Trophoblast cell (in vitro differentiated cells and primary cell): Measurements from ENCODE around the gene CACNA2D2.
A peak's percentile ranks its signal among the peaks of the same experiment; 100 is the strongest.

Experiments
- DNase-seq, 2 donors: peaks; one replicate each; pipeline ENCODE4 v3.0.0-alpha.2; 2016
- H2AFZ ChIP-seq: 2 replicates; pipeline ENCODE4 v1.6.1; 2013; ENCODE audit warnings: low read length, moderate library complexity, mild to moderate bottlenecking; ENCODE audit not compliant: insufficient read depth, poor library complexity
- H2AK5ac ChIP-seq: 2 replicates; pipeline ENCODE4 v1.6.1; 2013; ENCODE audit warnings: mild to moderate bottlenecking, low read length
- H2BK120ac ChIP-seq: 2 replicates; pipeline ENCODE4 v1.6.1; 2013; ENCODE audit warnings: low read length, mild to moderate bottlenecking, moderate library complexity; ENCODE audit not compliant: insufficient read depth, poor library complexity
- H2BK12ac ChIP-seq: 2 replicates; pipeline ENCODE4 v1.6.1; 2013; ENCODE audit warnings: mild to moderate bottlenecking, low read length, moderate library complexity
- H2BK5ac ChIP-seq: 2 replicates; pipeline ENCODE4 v1.6.1; 2013; ENCODE audit warnings: low read length, low read depth, moderate library complexity, mild to moderate bottlenecking; ENCODE audit not compliant: poor library complexity
- H3K14ac ChIP-seq: 2 replicates; pipeline ENCODE4 v1.6.1; 2013; ENCODE audit warnings: mild to moderate bottlenecking, low read length
- H3K18ac ChIP-seq: 2 replicates; pipeline ENCODE4 v1.6.1; 2013; ENCODE audit warnings: mild to moderate bottlenecking, low read length
- H3K23ac ChIP-seq: 2 replicates; pipeline ENCODE4 v1.6.1; 2013; ENCODE audit warnings: low read length
- H3K27ac ChIP-seq: 2 replicates; pipeline ENCODE4 v1.5.1; 2013; ENCODE audit warnings: low read depth, mild to moderate bottlenecking, inconsistent platforms, low read length, moderate library complexity
- H3K27me3 ChIP-seq: 2 replicates; pipeline ENCODE4 v1.6.1; 2013; ENCODE audit warnings: inconsistent platforms, mild to moderate bottlenecking, low read length, moderate library complexity; ENCODE audit not compliant: insufficient read depth
- H3K36me3 ChIP-seq, 2 experiments: 1 replicate in 1 of 2; 2 replicates in 1 of 2; pipeline ENCODE4 v1.6.1; 2013; ENCODE audit warnings: low read length in 2 of 2, mild to moderate bottlenecking in 2 of 2, moderate library complexity in 1 of 2; ENCODE audit not compliant: insufficient read depth in 2 of 2, control insufficient read depth in 1 of 2
- H3K4ac ChIP-seq: 2 replicates; pipeline ENCODE4 v1.6.1; 2013; ENCODE audit warnings: low read depth, mild to moderate bottlenecking, low read length, moderate library complexity
- H3K4me1 ChIP-seq, 2 experiments: 1 replicate in 1 of 2; 2 replicates in 1 of 2; pipeline ENCODE4 v1.6.1; 2013; ENCODE audit warnings: low read length in 2 of 2, mild to moderate bottlenecking in 2 of 2, moderate library complexity in 1 of 2; ENCODE audit not compliant: insufficient read depth in 2 of 2, control insufficient read depth in 1 of 2
- H3K4me2 ChIP-seq: 2 replicates; pipeline ENCODE4 v1.6.1; 2013; ENCODE audit warnings: inconsistent platforms, mild to moderate bottlenecking, low read length, moderate library complexity
- H3K4me3 ChIP-seq: 2 replicates; pipeline ENCODE4 v1.5.1; 2013; ENCODE audit warnings: mild to moderate bottlenecking, low read depth, low read length, inconsistent platforms
- H3K79me1 ChIP-seq: one replicate; pipeline ENCODE4 v1.6.1; 2013; ENCODE audit warnings: low read length
- H3K79me2 ChIP-seq: 2 replicates; pipeline ENCODE4 v1.6.1; 2013; ENCODE audit warnings: low read length, mild to moderate bottlenecking; ENCODE audit not compliant: control insufficient read depth, insufficient read depth, poor library complexity
- H3K9ac ChIP-seq: 2 replicates; pipeline ENCODE4 v1.6.1; 2013; ENCODE audit warnings: mild to moderate bottlenecking, low read length
- H3K9me3 ChIP-seq: 2 replicates; pipeline ENCODE4 v1.6.1; 2013; ENCODE audit warnings: low read depth, mild to moderate bottlenecking, control low read depth, inconsistent platforms, low read length; ENCODE audit not compliant: insufficient read depth
- H4K12ac ChIP-seq: 2 replicates; pipeline ENCODE4 v1.6.1; 2013; ENCODE audit warnings: low read depth, mild to moderate bottlenecking, low read length, moderate library complexity
- H4K8ac ChIP-seq: 2 replicates; pipeline ENCODE4 v1.6.1; 2013; ENCODE audit warnings: low read depth, mild to moderate bottlenecking, low read length, moderate library complexity
- H4K91ac ChIP-seq: one replicate; pipeline ENCODE4 v1.6.1; 2013; ENCODE audit warnings: low read depth, mild to moderate bottlenecking, low read length, moderate library complexity
- WGBS: extraction: QIAGEN DNeasy Blood & Tissue Kit; methylation state at CpG from one replicate; pipeline ENCODE4 v1.1.7; 2013; ENCODE audit warnings: missing lambda C conversion rate; ENCODE audit not compliant: insufficient read length, insufficient coverage; ENCODE audit errors: extremely low coverage; 5-methylcytosine and 5-hydroxymethylcytosine counted together

The CACNA2D2 gene

DNA sequence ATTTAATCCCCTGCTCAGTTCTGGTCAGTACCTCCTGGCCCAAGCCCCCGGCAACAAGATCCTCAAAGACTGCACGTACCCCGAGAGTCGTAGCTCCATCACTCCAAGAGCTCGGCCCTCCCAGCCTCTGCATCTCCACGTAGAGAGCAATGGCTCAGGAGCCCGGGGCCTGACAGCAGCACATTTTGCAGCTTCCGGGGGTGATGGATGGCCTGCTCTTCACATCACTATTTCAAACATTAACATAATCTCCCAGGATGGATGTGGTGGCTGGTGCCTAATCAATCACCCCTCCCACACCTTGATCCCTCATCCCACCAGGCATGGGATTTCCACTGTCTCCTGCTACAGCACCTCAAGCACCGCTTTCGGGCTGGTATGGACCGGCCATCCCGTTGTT lies 28.1 kb downstream of the CACNA2D2 start:
- Histone ChIP-seq H2BK120ac (no peak overlapping the region), H3K27me3 (no peaks in the 10 kb centered on the region), H2AK5ac (no peak overlapping the region), H3K9me3 (no peaks in the 10 kb centered on the region), H3K14ac (no peak overlapping the region), H2AFZ (no peak overlapping the region), H3K4me1 (no peaks in the 10 kb centered on the region), H3K23ac (no peak overlapping the region), H3K79me2 (no peaks in the 10 kb centered on the region), H3K27ac (no peak overlapping the region), H3K79me1 (no peaks in the 10 kb centered on the region), H3K4ac (no peak overlapping the region), H2BK5ac (no peak overlapping the region), H4K8ac (no peak overlapping the region), H3K4me3 (peak overlapping the region; percentile 6), H4K12ac (no peak overlapping the region), H4K91ac (no peak overlapping the region), H3K36me3 (no peaks in the 10 kb centered on the region), H3K9ac (no peak overlapping the region), H3K4me2 (no peak overlapping the region), H2BK12ac (no peak overlapping the region), H3K18ac (no peak overlapping the region)
- no CpG with 5 or more reads among the region's 12 CpGs for WGBS
- no peak for DNase-seq

DNA sequence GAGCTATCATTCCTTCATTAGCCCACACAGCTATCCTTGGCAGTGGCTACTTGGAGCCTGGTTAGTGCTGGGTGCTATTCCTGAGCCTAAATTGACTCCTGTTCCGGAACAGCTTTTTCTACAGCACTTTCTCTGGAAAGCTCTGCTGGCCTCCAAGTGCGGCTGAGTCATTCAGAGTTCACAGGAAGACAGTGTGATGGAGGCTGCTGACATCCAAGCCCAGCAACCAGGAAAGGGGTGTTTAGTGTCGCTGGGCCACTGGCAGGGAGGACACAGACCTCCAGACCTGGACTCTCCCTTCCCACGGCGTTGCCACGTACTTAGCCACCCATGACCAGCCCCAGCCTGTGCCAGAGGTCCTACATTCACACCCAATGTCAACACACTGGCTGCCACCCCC lies 28.7 kb downstream of the CACNA2D2 start:
- H3K9me3 ChIP-seq: no peaks in the 10 kb centered on the region
- no peak for DNase-seq
- H2AFZ ChIP-seq: no peak overlapping the region
- no peak overlapping the region for H3K23ac ChIP-seq
- H2AK5ac ChIP-seq: no peak overlapping the region
- no peak overlapping the region for H3K9ac ChIP-seq
- no peaks in the 10 kb centered on the region for H3K36me3 ChIP-seq
- no peak overlapping the region for H3K4me2 ChIP-seq
- H3K14ac ChIP-seq: no peak overlapping the region
- H2BK5ac ChIP-seq: no peak overlapping the region
- H3K4ac ChIP-seq: no peak overlapping the region
- H3K79me2 ChIP-seq: no peaks in the 10 kb centered on the region
- no peak overlapping the region for H4K12ac ChIP-seq
- H3K4me3 ChIP-seq: no peak overlapping the region
- no peak overlapping the region for H2BK120ac ChIP-seq
- H3K18ac ChIP-seq: no peak overlapping the region
- H3K79me1 ChIP-seq: no peaks in the 10 kb centered on the region
- no peak overlapping the region for H2BK12ac ChIP-seq
- no CpG with 5 or more reads among the region's 6 CpGs for WGBS
- no peak overlapping the region for H4K91ac ChIP-seq
- no peak overlapping the region for H4K8ac ChIP-seq
- no peaks in the 10 kb centered on the region for H3K27me3 ChIP-seq
- H3K4me1 ChIP-seq: no peaks in the 10 kb centered on the region
- no peak overlapping the region for H3K27ac ChIP-seq

GRCh38 chr3:50473768-50474167 lies 29.7 kb downstream of the CACNA2D2 start:
- no peaks in the 10 kb centered on the region for H3K27me3 ChIP-seq
- H2AK5ac ChIP-seq: no peak overlapping the region
- no peak overlapping the region for H2BK12ac ChIP-seq
- H3K14ac ChIP-seq: no peak overlapping the region
- no peak overlapping the region for H3K9ac ChIP-seq
- no peak overlapping the region for H3K4me2 ChIP-seq
- no peak overlapping the region for H3K23ac ChIP-seq
- no peak overlapping the region for H2BK5ac ChIP-seq
- H2AFZ ChIP-seq: no peak overlapping the region
- no peaks in the 10 kb centered on the region for H3K4me1 ChIP-seq
- no peaks in the 10 kb centered on the region for H3K79me2 ChIP-seq
- no peak overlapping the region for H4K12ac ChIP-seq
- WGBS: no CpG with 5 or more reads among the region's 10 CpGs
- H3K4ac ChIP-seq: no peak overlapping the region
- H3K18ac ChIP-seq: no peak overlapping the region
- no peak overlapping the region for H2BK120ac ChIP-seq
- H3K4me3 ChIP-seq: no peak overlapping the region
- no peaks in the 10 kb centered on the region for H3K79me1 ChIP-seq
- no peak overlapping the region for H4K91ac ChIP-seq
- no peaks in the 10 kb centered on the region for H3K36me3 ChIP-seq
- no peak overlapping the region for H4K8ac ChIP-seq
- no peaks in the 10 kb centered on the region for H3K9me3 ChIP-seq
- no peak overlapping the region for H3K27ac ChIP-seq
- DNase-seq: no peak

GRCh38 chr3:50472958-50473357 lies 30.5 kb downstream of the CACNA2D2 start:
- Histone ChIP-seq H3K79me2 (no peaks in the 10 kb centered on the region), H4K12ac (no peak overlapping the region)
- WGBS: no CpG with 5 or more reads among the region's 6 CpGs

More at GRCh38 chr3:50472958-50473357, 30.5 kb downstream of the CACNA2D2 start:
- Histone ChIP-seq H2AK5ac (no peak overlapping the region), H3K23ac (no peak overlapping the region), H3K18ac (no peak overlapping the region), H3K36me3 (no peaks in the 10 kb centered on the region), H4K8ac (no peak overlapping the region), H2BK120ac (no peak overlapping the region), H2AFZ (no peak overlapping the region), H3K79me1 (no peaks in the 10 kb centered on the region), H3K27me3 (no peaks in the 10 kb centered on the region), H3K27ac (no peak overlapping the region), H3K14ac (no peak overlapping the region), H2BK5ac (no peak overlapping the region), H3K9ac (no peak overlapping the region), H3K4ac (no peak overlapping the region), H3K4me3 (no peak overlapping the region), H2BK12ac (no peak overlapping the region), H4K91ac (no peak overlapping the region), H3K4me1 (no peaks in the 10 kb centered on the region), H3K9me3 (no peaks in the 10 kb centered on the region), H3K4me2 (no peak overlapping the region)
- no peak for DNase-seq
